ENCODE measurements around the gene EDDM3A.

Gene EDDM3A

GRCh38 chr14:20760950-20761349 is 15.3 kb downstream of the EDDM3A start:
- DNase-seq (ENCODE audit: extremely low read depth, low read depth): no peak
- H3K4me3 ChIP-seq (replicated peaks; ENCODE audit: low read depth, low read length): no peak overlapping the region
- TF ChIP-seq CTCF (IDR thresholded peaks at IDR 0.05; ENCODE audit: low read depth, low read length, missing control alignments): no peak

- no peak overlapping the region for H3K4me3 ChIP-seq (replicated peaks; ENCODE audit: low read depth, low read length)
- TF ChIP-seq CTCF (IDR thresholded peaks at IDR 0.05; ENCODE audit: low read depth, low read length, missing control alignments): no peak
- DNase-seq (ENCODE audit: extremely low read depth, low read depth): no peak
Measured at GRCh38 chr14:20768593-20768892, 22.9 kb downstream of the EDDM3A start.

GRCh38 chr14:20769421-20769820 is 23.7 kb downstream of the EDDM3A start:
- DNase-seq (ENCODE audit: extremely low read depth, low read depth): no peak
- TF ChIP-seq CTCF (IDR thresholded peaks at IDR 0.05; ENCODE audit: low read depth, low read length, missing control alignments): no peak
- H3K4me3 ChIP-seq (replicated peaks; ENCODE audit: low read depth, low read length): no peak overlapping the region

GRCh38 chr14:20772650-20773049 is 27.0 kb downstream of the EDDM3A start:
- H3K4me3 ChIP-seq (replicated peaks; ENCODE audit: low read depth, low read length): no peak overlapping the region
- TF ChIP-seq CTCF (IDR thresholded peaks at IDR 0.05; ENCODE audit: low read depth, low read length, missing control alignments): no peak
- no peak for DNase-seq (ENCODE audit: extremely low read depth, low read depth)

GRCh38 chr14:20774258-20774824 is 28.7 kb downstream of the EDDM3A start:
- DNase-seq (ENCODE audit: extremely low read depth, low read depth): no peak
- H3K4me3 ChIP-seq (replicated peaks; ENCODE audit: low read depth, low read length): no peak overlapping the region
- no peak for TF ChIP-seq CTCF (IDR thresholded peaks at IDR 0.05; ENCODE audit: low read depth, low read length, missing control alignments)

GRCh38 chr14:20775043-20775442 is 29.4 kb downstream of the EDDM3A start:
- no peak for DNase-seq (ENCODE audit: extremely low read depth, low read depth)
- no peak overlapping the region for H3K4me3 ChIP-seq (replicated peaks; ENCODE audit: low read depth, low read length)
- TF ChIP-seq CTCF (IDR thresholded peaks at IDR 0.05; ENCODE audit: low read depth, low read length, missing control alignments): no peak

- no peak overlapping the region for H3K4me3 ChIP-seq (replicated peaks; ENCODE audit: low read depth, low read length)
- TF ChIP-seq CTCF (IDR thresholded peaks at IDR 0.05; ENCODE audit: low read depth, low read length, missing control alignments): no peak
- no peak for DNase-seq (ENCODE audit: extremely low read depth, low read depth)
Measured at GRCh38 chr14:20775901-20776300, 30.2 kb downstream of the EDDM3A start.

All from HFF-Myc (cell line).